Measurements from ENCODE around the gene OSBPL10. TPM values are rescaled to one million over a fixed set of nuclear protein-coding genes. Genes with fewer than 3 reads are reported as not detected.
A peak's percentile ranks its signal among the peaks of the same experiment; 100 is the strongest.

OSBPL10 gene
- total and polyA plus RNA-seq, 2 of the 8 experiments (the other 6 are each of a cell fraction or from before 2014, with no cell fraction given) = 26.2 to 86.7 TPM

DNA sequence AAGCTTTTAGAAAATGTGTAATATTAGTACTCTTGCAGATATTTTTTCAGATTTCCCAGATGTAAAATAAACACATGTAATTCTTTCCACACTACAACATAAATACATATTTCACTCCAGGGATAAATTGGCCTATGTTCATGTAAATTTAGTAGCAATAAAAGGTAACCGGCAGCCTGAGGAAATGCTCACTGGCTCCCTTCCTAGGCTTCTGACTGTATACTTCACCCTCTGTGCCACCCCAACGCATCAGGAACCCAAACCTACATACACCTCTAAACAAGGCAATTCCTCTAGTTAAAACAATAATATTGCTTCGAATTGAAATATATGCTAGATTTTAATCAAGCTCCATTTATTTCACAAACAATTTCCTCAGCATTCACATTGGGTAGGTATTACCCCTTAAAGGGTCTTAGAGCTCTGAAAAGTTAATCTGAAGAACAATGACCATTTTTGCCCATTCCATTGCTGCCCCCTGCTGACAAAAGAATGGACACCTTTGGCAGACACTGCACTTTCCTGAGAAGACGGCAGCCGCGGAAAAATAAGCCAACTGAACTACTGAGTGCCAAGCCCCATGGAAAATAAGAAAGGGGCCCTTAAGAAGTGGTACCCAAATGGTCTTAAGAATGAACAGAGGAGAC, 212.5 kb downstream of the OSBPL10 start:
- Histone ChIP-seq H3K14ac (ENCODE audit: insufficient read length) (no peak overlapping the region), H4K91ac (replicated peaks; ENCODE audit: insufficient read length, low read length) (no peak overlapping the region)
- TF ChIP-seq TAF7 (optimal IDR thresholded peaks at IDR 0.05; ENCODE audit: borderline replicate concordance, low read depth, low read length) (no peak), RAD21 (IDR thresholded peaks at IDR 0.05 in 1 of 2, conservative IDR thresholded peaks at IDR 0.05 in 1 of 2; ENCODE audit: low read depth in 2 of 2, low read length in 2 of 2) (peak; percentile 47 to 61), CTBP2 (IDR thresholded peaks at IDR 0.05; ENCODE audit: borderline replicate concordance, insufficient read depth, insufficient read length, low read length) (no peak)
- TF ChIP-seq, protein P1, sequence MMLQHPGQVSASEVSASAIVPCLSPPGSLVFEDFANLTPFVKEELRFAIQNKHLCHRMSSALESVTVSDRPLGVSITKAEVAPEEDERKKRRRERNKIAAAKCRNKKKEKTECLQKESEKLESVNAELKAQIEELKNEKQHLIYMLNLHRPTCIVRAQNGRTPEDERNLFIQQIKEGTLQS (IDR thresholded peaks at IDR 0.05; ENCODE audit: insufficient read depth, low read depth, low read length) = no peak
- TF ChIP-seq, protein P2, sequence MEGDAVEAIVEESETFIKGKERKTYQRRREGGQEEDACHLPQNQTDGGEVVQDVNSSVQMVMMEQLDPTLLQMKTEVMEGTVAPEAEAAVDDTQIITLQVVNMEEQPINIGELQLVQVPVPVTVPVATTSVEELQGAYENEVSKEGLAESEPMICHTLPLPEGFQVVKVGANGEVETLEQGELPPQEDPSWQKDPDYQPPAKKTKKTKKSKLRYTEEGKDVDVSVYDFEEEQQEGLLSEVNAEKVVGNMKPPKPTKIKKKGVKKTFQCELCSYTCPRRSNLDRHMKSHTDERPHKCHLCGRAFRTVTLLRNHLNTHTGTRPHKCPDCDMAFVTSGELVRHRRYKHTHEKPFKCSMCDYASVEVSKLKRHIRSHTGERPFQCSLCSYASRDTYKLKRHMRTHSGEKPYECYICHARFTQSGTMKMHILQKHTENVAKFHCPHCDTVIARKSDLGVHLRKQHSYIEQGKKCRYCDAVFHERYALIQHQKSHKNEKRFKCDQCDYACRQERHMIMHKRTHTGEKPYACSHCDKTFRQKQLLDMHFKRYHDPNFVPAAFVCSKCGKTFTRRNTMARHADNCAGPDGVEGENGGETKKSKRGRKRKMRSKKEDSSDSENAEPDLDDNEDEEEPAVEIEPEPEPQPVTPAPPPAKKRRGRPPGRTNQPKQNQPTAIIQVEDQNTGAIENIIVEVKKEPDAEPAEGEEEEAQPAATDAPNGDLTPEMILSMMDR (IDR thresholded peaks at IDR 0.05; ENCODE audit: control extremely low read depth in 1 of 3, insufficient read depth in 1 of 3, low read depth in 1 of 3, low read length in 3 of 3) = peak in 1 of 3 experiments; percentile 30; a peak in 2 of 4 replicates
- TF ChIP-seq, protein P3, sequence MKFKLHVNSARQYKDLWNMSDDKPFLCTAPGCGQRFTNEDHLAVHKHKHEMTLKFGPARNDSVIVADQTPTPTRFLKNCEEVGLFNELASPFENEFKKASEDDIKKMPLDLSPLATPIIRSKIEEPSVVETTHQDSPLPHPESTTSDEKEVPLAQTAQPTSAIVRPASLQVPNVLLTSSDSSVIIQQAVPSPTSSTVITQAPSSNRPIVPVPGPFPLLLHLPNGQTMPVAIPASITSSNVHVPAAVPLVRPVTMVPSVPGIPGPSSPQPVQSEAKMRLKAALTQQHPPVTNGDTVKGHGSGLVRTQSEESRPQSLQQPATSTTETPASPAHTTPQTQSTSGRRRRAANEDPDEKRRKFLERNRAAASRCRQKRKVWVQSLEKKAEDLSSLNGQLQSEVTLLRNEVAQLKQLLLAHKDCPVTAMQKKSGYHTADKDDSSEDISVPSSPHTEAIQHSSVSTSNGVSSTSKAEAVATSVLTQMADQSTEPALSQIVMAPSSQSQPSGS (IDR thresholded peaks at IDR 0.05; ENCODE audit: low read length) = no peak

More for the DNA sequence above, 212.5 kb downstream of the OSBPL10 start:
- H4K8ac ChIP-seq (ENCODE audit: extremely low read depth, insufficient read depth, low read length) = no peak overlapping the region
- no peak overlapping the region for H3K4me2 ChIP-seq (ENCODE audit: insufficient read depth in 1 of 2, low read depth in 2 of 2, low read length in 2 of 2)
- FAIRE-seq (no peak), DNase-seq (ENCODE audit: low read depth in 1 of 2, low spot score in 2 of 2) (peak in 1 of 2 experiments; percentile 52)
- H3K9me3 ChIP-seq (ENCODE audit: insufficient read depth in 2 of 2, low read depth in 1 of 2, low read length in 1 of 2) = no peaks in the 10 kb centered on the region
- H2AK5ac ChIP-seq (ENCODE audit: low read depth, low read length) = no peak overlapping the region
- no peaks in the 10 kb centered on the region for H4K20me1 ChIP-seq (replicated peaks in 1 of 2; ENCODE audit: control insufficient read depth in 1 of 2, insufficient read depth in 2 of 2, low read length in 2 of 2)
- no peak overlapping the region for H2AFZ ChIP-seq (ENCODE audit: low read length)
- no peak overlapping the region for H2BK15ac ChIP-seq (ENCODE audit: low read length)
- no peak overlapping the region for H3K27ac ChIP-seq (ENCODE audit: low read depth, low read length)
- H3K36me3 ChIP-seq (ENCODE audit: control insufficient read depth in 2 of 4, insufficient read depth in 4 of 4, low read length in 3 of 4) = no peaks in the 10 kb centered on the region
- H3K23me2 ChIP-seq (ENCODE audit: low read depth, low read length) = no peaks in the 10 kb centered on the region
- no peak overlapping the region for H2BK120ac ChIP-seq (replicated peaks; ENCODE audit: low read depth, low read length)
- no peak overlapping the region for H2BK20ac ChIP-seq (ENCODE audit: low read length)
- H2BK12ac ChIP-seq (ENCODE audit: low read depth, low read length) = no peak overlapping the region
- H3K4me1 ChIP-seq (replicated peaks in 1 of 4; ENCODE audit: control insufficient read depth in 3 of 4, insufficient read depth in 4 of 4, low read length in 3 of 4) = peaks cover 0 to 2% (median 0%) of the 10 kb centered on the region in 4 experiments; a peak in 1 of 7 replicates
- H3K79me2 ChIP-seq (ENCODE audit: control insufficient read depth in 1 of 2, insufficient read depth in 2 of 2, low read length in 2 of 2) = peaks cover 0 to 29% of the 10 kb centered on the region in 2 experiments; a peak in 2 of 4 replicates
- no peak overlapping the region for H3K9ac ChIP-seq (replicated peaks in 1 of 4; ENCODE audit: extremely low read depth in 1 of 4, low read depth in 3 of 4, low read length in 3 of 4)
- H3K4ac ChIP-seq (replicated peaks; ENCODE audit: insufficient read length, low read depth, low read length) = no peak overlapping the region
- no peak overlapping the region for H3K4me3 ChIP-seq (ENCODE audit: extremely low read depth in 1 of 4, insufficient read depth in 2 of 4, low read depth in 3 of 4, low read length in 4 of 4)
- H3K27me3 ChIP-seq (replicated peaks in 1 of 4; ENCODE audit: control insufficient read depth in 3 of 4, extremely low read depth in 1 of 4, insufficient read depth in 3 of 4, low read length in 3 of 4) = no peaks in the 10 kb centered on the region
- POLR2A ChIA-PET (ENCODE audit: partially characterized antibody) = no interaction called here
- H3K23ac ChIP-seq (ENCODE audit: insufficient read length) = no peak overlapping the region
- no peak overlapping the region for H3K18ac ChIP-seq (ENCODE audit: extremely low read depth, low read length)
- H2BK5ac ChIP-seq (ENCODE audit: low read depth, low read length) = no peak overlapping the region
- WGBS, 2 experiments (ENCODE audit: extremely low coverage in 1 of 2, insufficient coverage in 1 of 2, insufficient read length in 1 of 2, insufficient replicate concordance in 2 of 2, low coverage in 1 of 2, low lambda C conversion rate in 2 of 2, missing lambda C conversion rate in 1 of 2) = 86% methylated on average over 6 of the region's 6 CpGs; no CpG with 5 or more reads in 1 of the 2 experiments
- H3K79me1 ChIP-seq (ENCODE audit: low read depth, low read length) = peaks cover 2% of the 10 kb centered on the region; the same call in 1 of the 2 replicates
- H3K56ac ChIP-seq (replicated peaks; ENCODE audit: insufficient read length, low read depth, low read length) = no peak overlapping the region
- no peak overlapping the region for H4K5ac ChIP-seq (ENCODE audit: insufficient read length, low read depth, low read length)
- CTCF ChIA-PET (ENCODE audit: partially characterized antibody) = interaction anchor here (0.9 to 1.4 kb wide), 10 partner anchors 13 to 129 kb away, joined by 3 to 5 read pairs (median 3); no protein-coding TSS in a partner anchor
